Measurements from ENCODE around the gene HTATIP2. TPM values are rescaled to one million over a fixed set of nuclear protein-coding genes. Genes with fewer than 3 reads are reported as not detected.

HTATIP2 gene
- polyA plus RNA-seq, 2 of the 4 experiments (the other 2 are of a cell fraction), result 234 to 308 TPM

- TF ChIP-seq FOSB (CRISPR knock-in tag; IDR thresholded peaks at IDR 0.05), result no peak
- no peak for TF ChIP-seq PHF8 (IDR thresholded peaks at IDR 0.05; ENCODE audit: borderline replicate concordance, low read depth)
- TF ChIP-seq MAX (IDR thresholded peaks at IDR 0.05), result no peak
- no peak for TF ChIP-seq FOXS1 (CRISPR knock-in tag; IDR thresholded peaks at IDR 0.05)
- no peak for TF ChIP-seq RCOR1 (IDR thresholded peaks at IDR 0.05; ENCODE audit: low read depth, low read length)
- TF ChIP-seq KDM5A (IDR thresholded peaks at IDR 0.05), result no peak
- TF ChIP-seq, protein P1, sequence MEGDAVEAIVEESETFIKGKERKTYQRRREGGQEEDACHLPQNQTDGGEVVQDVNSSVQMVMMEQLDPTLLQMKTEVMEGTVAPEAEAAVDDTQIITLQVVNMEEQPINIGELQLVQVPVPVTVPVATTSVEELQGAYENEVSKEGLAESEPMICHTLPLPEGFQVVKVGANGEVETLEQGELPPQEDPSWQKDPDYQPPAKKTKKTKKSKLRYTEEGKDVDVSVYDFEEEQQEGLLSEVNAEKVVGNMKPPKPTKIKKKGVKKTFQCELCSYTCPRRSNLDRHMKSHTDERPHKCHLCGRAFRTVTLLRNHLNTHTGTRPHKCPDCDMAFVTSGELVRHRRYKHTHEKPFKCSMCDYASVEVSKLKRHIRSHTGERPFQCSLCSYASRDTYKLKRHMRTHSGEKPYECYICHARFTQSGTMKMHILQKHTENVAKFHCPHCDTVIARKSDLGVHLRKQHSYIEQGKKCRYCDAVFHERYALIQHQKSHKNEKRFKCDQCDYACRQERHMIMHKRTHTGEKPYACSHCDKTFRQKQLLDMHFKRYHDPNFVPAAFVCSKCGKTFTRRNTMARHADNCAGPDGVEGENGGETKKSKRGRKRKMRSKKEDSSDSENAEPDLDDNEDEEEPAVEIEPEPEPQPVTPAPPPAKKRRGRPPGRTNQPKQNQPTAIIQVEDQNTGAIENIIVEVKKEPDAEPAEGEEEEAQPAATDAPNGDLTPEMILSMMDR (IDR thresholded peaks at IDR 0.05), result no peak
- no peak for TF ChIP-seq NR3C1 (IDR thresholded peaks at IDR 0.05)
- no peak for TF ChIP-seq RARB (CRISPR knock-in tag; IDR thresholded peaks at IDR 0.05)
- no peak for TF ChIP-seq ZNF302 (CRISPR knock-in tag; IDR thresholded peaks at IDR 0.05)
- DNase-seq (ENCODE audit: low read depth in 1 of 2, low spot score in 1 of 2) (no peak), FAIRE-seq (no peak), ATAC-seq (peak in 1 of 2 experiments; percentile 58)
- Histone ChIP-seq H3K9me3 (no peaks in the 10 kb centered on the region), H3K4me2 (peak overlapping the region; percentile 97), H3K27ac (peak overlapping the region; percentile 96 to 97), H3K4me1 (peaks cover 10% of the 10 kb centered on the region; the same call in 2 of the 3 replicates), H3K4me3 (peak overlapping the region; percentile 87)
- ChIA-PET POLR2A (interaction anchor here (0.8 to 1.2 kb wide), 3 partner anchors 9 to 260 kb away, joined by 3 to 4 read pairs (median 4); no protein-coding TSS in a partner anchor), CTCF (interaction anchor here (1.2 to 1.8 kb wide), 4 partner anchors 9 to 221 kb away, joined by 3 to 8 read pairs (median 6); no protein-coding TSS in a partner anchor)
- WGBS (ENCODE audit: missing lambda C conversion rate), result 6% methylated on average over 14 of the region's 25 CpGs
These were observed 24.9 kb downstream of the HTATIP2 start for GRCh38 chr11:20388096-20389055.

- CTCF ChIA-PET, result interaction anchor here (0.6 to 4.0 kb wide), 21 partner anchors 8 to 265 kb away, joined by 3 to 55 read pairs (median 4); no protein-coding TSS in a partner anchor
- peak; percentile 38 to 69 for DNase-seq (ENCODE audit: low read depth in 1 of 2, low spot score in 1 of 2)
- peak; percentile 72 for FAIRE-seq
These were observed 33.8 kb downstream of the HTATIP2 start for GRCh38 chr11:20397281-20397680.

DNA sequence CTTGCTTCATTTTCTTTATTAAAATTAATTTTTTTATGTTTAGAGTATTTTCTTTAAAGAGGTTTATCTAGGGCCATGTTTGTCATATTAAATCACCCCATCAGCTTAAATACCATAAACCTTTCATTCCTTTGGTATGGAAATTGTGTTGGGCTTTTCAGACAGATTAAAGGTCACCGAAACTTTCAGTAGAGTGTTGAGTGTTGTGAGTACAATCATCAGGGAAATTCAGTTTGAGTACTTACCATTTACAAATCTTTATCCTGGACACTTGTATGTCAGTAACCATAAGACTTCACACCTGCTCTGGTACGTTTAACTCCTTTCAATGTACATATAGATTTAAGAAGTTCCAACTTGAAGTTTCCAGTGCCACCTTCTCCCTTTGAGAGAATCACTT is 36.0 kb downstream of the HTATIP2 start:
- DNase-seq (ENCODE audit: low read depth in 1 of 2, low spot score in 1 of 2) (no peak), FAIRE-seq (no peak), ATAC-seq (no peak)
- POLR2A ChIA-PET, result no interaction called here
- Histone ChIP-seq H3K27ac (no peak overlapping the region), H3K4me3 (no peak overlapping the region), H3K4me2 (no peak overlapping the region), H3K4me1 (no peaks in the 10 kb centered on the region), H3K9me3 (no peaks in the 10 kb centered on the region)
- WGBS (ENCODE audit: missing lambda C conversion rate), result 86% methylated on average over 2 of the region's 2 CpGs
- CTCF ChIA-PET, result interaction anchor here (2.3 to 4.0 kb wide), 2 partner anchors 11 to 211 kb away, joined by 7 to 55 read pairs; no protein-coding TSS in a partner anchor
- TF ChIP-seq ZC3H11A (IDR thresholded peaks at IDR 0.05) (no peak), REST (IDR thresholded peaks at IDR 0.05) (no peak), MAZ (IDR thresholded peaks at IDR 0.05; ENCODE audit: borderline replicate concordance, low read depth, low read length) (no peak), POLR2AphosphoS2 (conservative IDR thresholded peaks at IDR 0.05; ENCODE audit: low read length) (no peak), FOSL2 (IDR thresholded peaks at IDR 0.05) (no peak), FOSL2 (CRISPR knock-in tag; IDR thresholded peaks at IDR 0.05) (no peak), SMC3 (IDR thresholded peaks at IDR 0.05) (no peak), ZSCAN20 (CRISPR knock-in tag; IDR thresholded peaks at IDR 0.05) (no peak), JUNB (IDR thresholded peaks at IDR 0.05) (no peak)
- TF ChIP-seq, protein P2, sequence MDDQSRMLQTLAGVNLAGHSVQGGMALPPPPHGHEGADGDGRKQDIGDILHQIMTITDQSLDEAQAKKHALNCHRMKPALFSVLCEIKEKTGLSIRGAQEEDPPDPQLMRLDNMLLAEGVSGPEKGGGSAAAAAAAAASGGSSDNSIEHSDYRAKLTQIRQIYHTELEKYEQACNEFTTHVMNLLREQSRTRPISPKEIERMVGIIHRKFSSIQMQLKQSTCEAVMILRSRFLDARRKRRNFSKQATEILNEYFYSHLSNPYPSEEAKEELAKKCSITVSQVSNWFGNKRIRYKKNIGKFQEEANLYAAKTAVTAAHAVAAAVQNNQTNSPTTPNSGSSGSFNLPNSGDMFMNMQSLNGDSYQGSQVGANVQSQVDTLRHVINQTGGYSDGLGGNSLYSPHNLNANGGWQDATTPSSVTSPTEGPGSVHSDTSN (IDR thresholded peaks at IDR 0.05), result no peak

More at GRCh38 chr11:20397281-20397680, 33.8 kb downstream of the HTATIP2 start:
- TF ChIP-seq, protein P1 (IDR thresholded peaks at IDR 0.05), result peak; percentile 67
- no peak for TF ChIP-seq CEBPB (IDR thresholded peaks at IDR 0.05)
- TF ChIP-seq HEYL (CRISPR knock-in tag; IDR thresholded peaks at IDR 0.05), result no peak
- no peak for TF ChIP-seq CHD2 (IDR thresholded peaks at IDR 0.05; ENCODE audit: low read length, partially characterized antibody)
- TF ChIP-seq RAD21 (conservative IDR thresholded peaks at IDR 0.05 in 1 of 2, IDR thresholded peaks at IDR 0.05 in 1 of 2), result peak; percentile 41 to 51; a peak in 4 of 5 replicates
- peak; percentile 69 for TF ChIP-seq SMC3 (IDR thresholded peaks at IDR 0.05)
- no peaks in the 10 kb centered on the region for H3K9me3 ChIP-seq
- H3K4me3 ChIP-seq, result no peak overlapping the region
- WGBS (ENCODE audit: missing lambda C conversion rate), result 70% methylated on average over 3 of the region's 3 CpGs
- ATAC-seq, result peak; percentile 96 to 99
- POLR2A ChIA-PET, result interaction anchor here (0.7 to 1.1 kb wide), 2 partner anchors 9 to 212 kb away, joined by 3 to 4 read pairs; no protein-coding TSS in a partner anchor
- no peak overlapping the region for H3K27ac ChIP-seq
- H3K4me1 ChIP-seq, result no peaks in the 10 kb centered on the region
- no peak overlapping the region for H3K4me2 ChIP-seq

Data from A549 (cell line).